WTC11 (cell line): ENCODE results near the gene RAD51. TPM values are rescaled to one million over a fixed set of nuclear protein-coding genes. Genes with fewer than 3 reads are reported as not detected.
A peak's percentile ranks its signal among the peaks of the same experiment; 100 is the strongest.

ENCODE experiments used
- ATAC-seq: fragments of 200-7000 bp; cut with Tn5 transposase; 2 replicates; pipeline ENCODE4 v1.10.0; 2021; ENCODE audit warnings: mild to moderate bottlenecking, moderate library complexity
- CTCF ChIA-PET: fragments of 300-600 bp; sonication (Branson Sonifier 250); formaldehyde crosslinking; loops from one replicate; lab custom pipeline; 2021; ENCODE audit warnings: antibody characterized with exemption; lab: Charles Lee
- POLR2A ChIA-PET: fragments of 350-600 bp; sonication (Branson Sonifier 250); formaldehyde crosslinking; loops from one replicate; lab custom pipeline; 2021; ENCODE audit warnings: antibody characterized with exemption; lab: Charles Lee
- DNase-seq: peaks from one replicate; pipeline ENCODE4 v3.0.0; 2021; ENCODE audit warnings: low spot score
- H3K27ac Mint-ChIP-seq: 2 replicates; pipeline ENCODE4 v1.8.0; 2021; ENCODE audit warnings: mixed read lengths
- H3K27me3 Mint-ChIP-seq: 2 replicates; pipeline ENCODE4 v1.8.0; 2021; ENCODE audit warnings: low read depth, mild to moderate bottlenecking, moderate library complexity, mixed read lengths
- H3K36me3 Mint-ChIP-seq: 2 replicates; pipeline ENCODE4 v1.8.0; 2021; ENCODE audit warnings: mixed read lengths
- H3K4me1 Mint-ChIP-seq: 2 replicates; pipeline ENCODE4 v1.8.0; 2022; ENCODE audit warnings: mixed read lengths
- H3K4me3 Mint-ChIP-seq: 2 replicates; pipeline ENCODE4 v1.8.0; 2021; ENCODE audit warnings: mild to moderate bottlenecking, moderate library complexity, mixed read lengths
- H3K9me3 Mint-ChIP-seq: 2 replicates; pipeline ENCODE4 v1.8.0; 2021; ENCODE audit warnings: mixed read lengths
- CBFB ChIP-seq: sonication (generic); formaldehyde crosslinking; IDR thresholded peaks from 2 replicates; pipeline ENCODE4 v1.8.1; 2022; ENCODE audit warnings: mild to moderate bottlenecking, low read depth, missing genetic modification reagents
- CDX4 ChIP-seq: fragments of 250-450 bp; sonication (Bioruptor Pico); IDR thresholded peaks from 2 replicates; pipeline ENCODE4 v1.9.0; 2021; ENCODE audit warnings: moderate library complexity, mild to moderate bottlenecking, inconsistent platforms, borderline replicate concordance
- E2F4 ChIP-seq: sonication (generic); formaldehyde crosslinking; IDR thresholded peaks from 2 replicates; pipeline ENCODE4 v1.8.1; 2022; ENCODE audit warnings: low read depth, mild to moderate bottlenecking, moderate library complexity, missing genetic modification reagents, borderline replicate concordance
- E2F5 ChIP-seq: sonication (generic); formaldehyde crosslinking; IDR thresholded peaks from 2 replicates; pipeline ENCODE4 v1.8.1; 2022; ENCODE audit warnings: mild to moderate bottlenecking, moderate library complexity, missing genetic modification reagents
- FOXP4 ChIP-seq: sonication (generic); formaldehyde crosslinking; IDR thresholded peaks from 2 replicates; pipeline ENCODE4 v1.8.0; 2022; ENCODE audit warnings: mild to moderate bottlenecking, missing genetic modification reagents
- GABPB1 ChIP-seq: sonication (generic); formaldehyde crosslinking; IDR thresholded peaks from 2 replicates; pipeline ENCODE4 v1.8.1; 2023; ENCODE audit warnings: mild to moderate bottlenecking, missing genetic modification reagents
- MYBL2 ChIP-seq: sonication (generic); formaldehyde crosslinking; IDR thresholded peaks from 2 replicates; pipeline ENCODE4 v1.8.1; 2023; ENCODE audit warnings: mild to moderate bottlenecking, moderate library complexity, missing genetic modification reagents
- SMAD4 ChIP-seq: sonication (generic); formaldehyde crosslinking; IDR thresholded peaks from 2 replicates; pipeline ENCODE4 v1.8.0; 2022; ENCODE audit warnings: mild to moderate bottlenecking, missing genetic modification reagents
- SOX15 ChIP-seq: fragments of 250-450 bp; sonication (Bioruptor Pico); IDR thresholded peaks from 2 replicates; pipeline ENCODE4 v1.9.0; 2021; ENCODE audit warnings: mild to moderate bottlenecking
- TEAD4 ChIP-seq: sonication (generic); formaldehyde crosslinking; IDR thresholded peaks from 2 replicates; pipeline ENCODE4 v1.8.0; 2022; ENCODE audit warnings: mild to moderate bottlenecking, missing genetic modification reagents
- TP53 ChIP-seq: sonication (generic); formaldehyde crosslinking; IDR thresholded peaks from 2 replicates; pipeline ENCODE4 v1.8.1; 2023; ENCODE audit warnings: mild to moderate bottlenecking, missing genetic modification reagents
- USF1 ChIP-seq: sonication (generic); formaldehyde crosslinking; IDR thresholded peaks from 2 replicates; pipeline ENCODE4 v1.8.0; 2022; ENCODE audit warnings: mild to moderate bottlenecking, missing genetic modification reagents
- ZMAT4 ChIP-seq: fragments of 250-450 bp; sonication (Bioruptor Pico); IDR thresholded peaks from 2 replicates; pipeline ENCODE4 v1.9.0; 2021; ENCODE audit warnings: mild to moderate bottlenecking
- ZNF317 ChIP-seq: sonication (generic); formaldehyde crosslinking; IDR thresholded peaks from 2 replicates; pipeline ENCODE4 v1.8.1; 2023; ENCODE audit warnings: low read depth, mild to moderate bottlenecking, moderate library complexity, missing genetic modification reagents, borderline replicate concordance
- ZNF671 ChIP-seq: fragments of 250-450 bp; sonication (Bioruptor Pico); IDR thresholded peaks from 2 replicates; pipeline ENCODE4 v1.8.0; 2021; ENCODE audit warnings: mild to moderate bottlenecking
- total RNA-seq: library from RNA; stranded (reverse); gene quantifications from 3 replicates; pipeline ENCODE4 v1.2.3, GENCODE V29; 2021

The RAD51 gene
- total RNA-seq, 1 experiment from 2014 or later, result 36.4 TPM

GRCh38 chr15:40743921-40744814, 49.2 kb downstream of the RAD51 start:
- POLR2A ChIA-PET, result no interaction called here
- no peak overlapping the region for H3K4me3 Mint-ChIP-seq
- no peaks in the 10 kb centered on the region for H3K9me3 Mint-ChIP-seq
- peaks cover 11% of the 10 kb centered on the region for H3K36me3 Mint-ChIP-seq
- H3K27ac Mint-ChIP-seq, result no peak overlapping the region
- H3K27me3 Mint-ChIP-seq, result no peaks in the 10 kb centered on the region
- CTCF ChIA-PET, result interaction anchor here (0.6 to 2.7 kb wide), 23 partner anchors 9 to 1107 kb away, joined by 3 to 13 read pairs (median 4); partner anchors contain the start of genes CCDC32, GCHFR, RAD51 and VPS18
- ATAC-seq (peak; percentile 56), DNase-seq (no peak)
- TF ChIP-seq CBFB (CRISPR knock-in tag) (no peak), MYBL2 (no peak), E2F4 (CRISPR knock-in tag) (no peak), FOXP4 (CRISPR knock-in tag) (no peak), SOX15 (no peak)
- TF ChIP-seq, all 79 proteins: peak for 0
- H3K4me1 Mint-ChIP-seq, result peaks cover 19% of the 10 kb centered on the region

GRCh38 chr15:40744815-40745152, 49.8 kb downstream of the RAD51 start:
- POLR2A ChIA-PET, result interaction anchor here (0.5 kb wide), 1 partner anchor 18 kb away, joined by 3 read pairs; no protein-coding TSS in a partner anchor
- ATAC-seq, result no peak
- H3K4me3 Mint-ChIP-seq, result no peak overlapping the region

More at GRCh38 chr15:40744815-40745152, 49.8 kb downstream of the RAD51 start:
- no peak for TF ChIP-seq CDX4 (CRISPR knock-in tag)
- TF ChIP-seq TEAD4 (CRISPR knock-in tag), result no peak
- no peak for TF ChIP-seq ZNF317 (CRISPR knock-in tag)
- no peak for TF ChIP-seq SMAD4
- TF ChIP-seq USF1, result no peak
- no peak for TF ChIP-seq GABPB1 (CRISPR knock-in tag)
- TF ChIP-seq E2F5, result no peak
- no peak for TF ChIP-seq TP53
- no peak for TF ChIP-seq ZMAT4 (CRISPR knock-in tag)
- TF ChIP-seq ZNF671 (CRISPR knock-in tag), result no peak
- Mint-ChIP-seq H3K27me3 (no peaks in the 10 kb centered on the region), H3K9me3 (no peaks in the 10 kb centered on the region), H3K4me1 (peaks cover 12% of the 10 kb centered on the region), H3K27ac (no peak overlapping the region), H3K36me3 (peaks cover 13% of the 10 kb centered on the region)
- DNase-seq, result no peak
- CTCF ChIA-PET, result interaction anchor here (0.6 to 2.7 kb wide), 19 partner anchors 9 to 1106 kb away, joined by 3 to 13 read pairs (median 4); partner anchors contain the start of genes CCDC32, GCHFR, RAD51 and VPS18
